Effector memory CD8-positive, alpha-beta T cell (primary cell): ENCODE data around the gene GJC1.

Experiments used
- ATAC-seq: fragments of 150-1000 bp; cut with Tn5 transposase; replicated peaks from 2 replicates; pipeline ENCODE4 v1.10.0; 2021; ENCODE audit warnings: mild to moderate bottlenecking, moderate library complexity
- DNase-seq, 3 experiments: peaks; one replicate each; pipeline ENCODE4 v3.0.0; 2021
- H3K27ac Mint-ChIP-seq, 2 donors: one replicate each; pipeline ENCODE4 v1.8.0; 2022; ENCODE audit warnings: mild to moderate bottlenecking in 2 of 2, mixed read lengths in 2 of 2, moderate library complexity in 2 of 2
- H3K27me3 Mint-ChIP-seq, 2 donors: one replicate each; pipeline ENCODE4 v1.8.0; 2022; ENCODE audit warnings: mixed read lengths in 2 of 2
- H3K36me3 Mint-ChIP-seq: one replicate; pipeline ENCODE4 v1.8.0; 2022; ENCODE audit warnings: mild to moderate bottlenecking, moderate library complexity, mixed read lengths; ENCODE audit not compliant: insufficient read depth
- H3K4me1 Mint-ChIP-seq, 2 donors: one replicate each; pipeline ENCODE4 v1.8.0; 2022; ENCODE audit warnings: low read depth in 2 of 2, mixed read lengths in 2 of 2
- H3K4me3 Mint-ChIP-seq, 2 donors: one replicate each; pipeline ENCODE4 v1.8.0; 2022; ENCODE audit warnings: mild to moderate bottlenecking in 2 of 2, mixed read lengths in 2 of 2, moderate library complexity in 2 of 2
- H3K9me3 Mint-ChIP-seq, 2 donors: one replicate each; pipeline ENCODE4 v1.8.0; 2022; ENCODE audit warnings: mixed read lengths in 2 of 2

GJC1 gene

DNA sequence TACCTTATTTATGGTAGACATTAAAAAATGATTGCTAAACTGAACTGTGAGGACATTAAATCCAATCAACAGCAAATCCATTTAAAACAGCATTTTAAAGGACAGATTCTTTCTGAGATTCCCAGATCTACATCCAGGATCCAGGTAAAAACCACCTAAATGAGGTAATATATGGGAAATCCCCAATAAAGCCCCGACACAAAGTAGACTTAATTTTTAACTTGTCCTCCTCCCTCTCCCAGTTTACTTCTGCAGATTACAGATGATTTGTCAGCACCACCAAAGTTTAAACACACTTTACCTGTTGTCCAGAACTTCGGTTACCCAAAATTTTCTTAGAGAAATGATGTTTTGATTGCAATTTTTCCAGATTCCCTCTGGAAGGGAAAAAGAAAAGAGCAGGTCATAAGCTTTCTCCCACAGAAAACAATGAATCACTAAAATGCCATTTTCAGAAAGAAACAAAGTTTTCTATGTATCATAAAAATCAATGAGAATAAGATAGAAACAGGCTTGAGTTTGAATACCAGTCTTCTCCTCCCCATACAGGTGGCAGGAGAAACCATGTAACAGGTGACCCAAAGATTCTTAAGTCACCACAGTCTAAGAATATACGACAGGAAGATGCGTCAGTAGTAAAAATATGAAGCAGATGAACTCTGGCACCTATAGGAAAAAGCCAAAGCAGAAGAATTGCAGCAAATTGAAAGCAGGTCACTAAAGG, 22.8 kb downstream of the GJC1 start:
- no peaks in the 10 kb centered on the region for H3K4me1 Mint-ChIP-seq
- peaks cover 26 to 49% of the 10 kb centered on the region in 2 donors for H3K27me3 Mint-ChIP-seq
- ATAC-seq (no peak), DNase-seq (no peak)
- H3K9me3 Mint-ChIP-seq: no peaks in the 10 kb centered on the region
- H3K36me3 Mint-ChIP-seq: no peaks in the 10 kb centered on the region
- no peak overlapping the region for H3K27ac Mint-ChIP-seq
- H3K4me3 Mint-ChIP-seq: no peak overlapping the region

DNA sequence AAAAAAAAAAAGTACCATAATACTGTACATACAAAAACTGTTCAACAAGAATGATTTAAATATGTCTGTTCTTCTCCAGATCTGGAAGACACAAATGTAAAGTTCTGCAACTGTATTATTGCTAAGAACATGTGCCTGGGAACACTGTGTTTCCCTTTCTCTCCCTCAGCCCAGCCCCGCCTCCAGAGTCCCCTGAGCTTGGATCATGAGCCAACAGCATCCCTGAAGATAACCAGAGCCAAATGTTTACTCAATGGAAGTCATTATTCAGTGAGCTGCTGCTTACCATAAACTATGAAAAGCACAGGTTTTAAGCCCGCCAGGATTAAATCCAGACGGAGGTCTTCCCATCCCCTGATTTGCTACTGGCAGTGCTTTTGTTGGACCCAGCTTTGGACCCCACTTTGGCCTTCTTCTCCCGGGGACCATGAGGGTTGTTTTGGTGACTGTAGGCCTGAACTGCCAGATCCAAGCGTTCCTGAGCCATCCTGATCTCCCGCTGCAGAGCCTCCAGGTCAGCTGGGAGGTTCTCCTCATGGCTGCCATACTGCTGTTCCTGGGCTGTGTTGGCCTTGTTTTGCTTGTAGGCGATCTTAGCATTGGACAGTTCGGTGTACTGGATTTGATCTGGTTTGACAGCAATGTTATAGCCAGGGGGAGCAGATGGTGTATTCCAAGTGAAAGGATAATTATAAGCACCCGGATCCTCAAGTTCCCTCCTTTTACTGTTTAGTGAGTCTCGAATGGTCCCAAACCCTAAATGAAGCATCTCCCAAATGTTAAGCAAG, 25.6 kb downstream of the GJC1 start:
- H3K27me3 Mint-ChIP-seq: peaks cover 26 to 39% of the 10 kb centered on the region in 2 donors
- DNase-seq (no peak), ATAC-seq (no peak)
- H3K27ac Mint-ChIP-seq: no peak overlapping the region
- H3K4me1 Mint-ChIP-seq: no peaks in the 10 kb centered on the region
- H3K4me3 Mint-ChIP-seq: no peak overlapping the region
- H3K36me3 Mint-ChIP-seq: no peaks in the 10 kb centered on the region
- H3K9me3 Mint-ChIP-seq: no peaks in the 10 kb centered on the region

DNA sequence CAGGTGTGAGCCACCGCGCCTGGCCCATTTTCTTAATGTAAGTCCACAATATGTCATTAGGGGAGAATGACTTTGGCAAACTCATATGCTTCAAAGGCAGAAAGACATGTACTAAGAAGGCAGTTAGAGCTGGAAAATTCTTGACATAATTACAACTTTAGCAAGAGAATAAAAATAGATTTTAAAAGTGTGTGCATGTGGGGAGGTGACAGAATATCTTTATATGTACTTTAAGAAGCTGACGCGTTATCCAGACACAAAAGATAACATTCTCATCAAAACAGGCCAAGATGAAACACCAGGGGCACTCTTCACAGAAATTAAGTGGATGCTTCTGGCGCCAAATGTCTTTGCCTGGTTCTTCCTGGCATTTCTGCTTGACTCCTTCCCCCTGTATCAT, 28.2 kb downstream of the GJC1 start:
- Mint-ChIP-seq H3K4me1 (no peaks in the 10 kb centered on the region), H3K4me3 (no peak overlapping the region), H3K27me3 (peaks cover 13 to 35% of the 10 kb centered on the region in 2 donors), H3K9me3 (no peaks in the 10 kb centered on the region), H3K36me3 (no peaks in the 10 kb centered on the region), H3K27ac (no peak overlapping the region)
- ATAC-seq (no peak), DNase-seq (no peak)

DNA sequence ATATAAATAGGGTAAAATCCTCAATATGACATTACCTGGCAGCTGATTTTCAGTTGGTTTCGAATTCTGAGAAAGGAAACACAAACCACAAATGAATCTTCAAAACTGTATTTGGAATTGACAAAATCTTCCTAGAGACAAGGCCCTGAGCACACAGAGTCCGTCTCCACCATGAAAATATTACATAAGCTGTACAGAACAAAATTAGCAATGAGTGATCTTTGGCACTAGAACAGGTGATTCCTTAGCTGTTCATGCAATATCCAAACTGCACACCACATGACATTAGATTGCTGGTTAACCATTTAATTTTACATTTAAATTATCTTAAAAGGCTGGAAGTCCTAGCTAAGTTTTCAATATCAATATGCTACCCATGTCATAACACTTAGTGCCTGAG, 31.7 kb downstream of the GJC1 start:
- H3K9me3 Mint-ChIP-seq: no peaks in the 10 kb centered on the region
- no peaks in the 10 kb centered on the region for H3K36me3 Mint-ChIP-seq
- no peak for DNase-seq
- ATAC-seq: no peak
- H3K4me3 Mint-ChIP-seq: no peak overlapping the region
- no peak overlapping the region for H3K27ac Mint-ChIP-seq
- peaks cover 0 to 39% of the 10 kb centered on the region in 2 donors for H3K27me3 Mint-ChIP-seq
- no peaks in the 10 kb centered on the region for H3K4me1 Mint-ChIP-seq

DNA sequence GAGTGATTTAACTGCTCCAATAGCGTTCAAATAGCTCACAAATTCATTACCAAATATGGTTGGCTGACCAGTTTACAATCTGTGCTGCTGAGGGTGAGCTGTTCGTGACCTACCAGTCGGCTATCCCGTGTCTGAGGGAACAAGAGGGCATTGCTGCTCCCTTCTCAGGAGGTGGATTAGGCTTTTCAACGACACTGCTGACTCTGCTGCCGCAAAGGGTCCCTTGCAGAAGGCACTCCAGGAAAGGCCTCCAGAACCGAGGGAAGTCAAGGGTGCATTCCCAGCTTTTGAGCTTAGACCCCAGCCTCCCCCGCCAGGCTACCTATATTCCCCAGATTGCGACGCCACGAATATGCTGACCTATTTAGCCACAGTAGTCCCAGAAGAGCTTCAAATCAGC, 32.3 kb downstream of the GJC1 start:
- no peaks in the 10 kb centered on the region for H3K4me1 Mint-ChIP-seq
- H3K4me3 Mint-ChIP-seq: no peak overlapping the region
- H3K27ac Mint-ChIP-seq: no peak overlapping the region
- H3K27me3 Mint-ChIP-seq: peaks cover 0 to 39% of the 10 kb centered on the region in 2 donors
- ATAC-seq: no peak
- DNase-seq: no peak
- H3K36me3 Mint-ChIP-seq: no peaks in the 10 kb centered on the region
- H3K9me3 Mint-ChIP-seq: no peaks in the 10 kb centered on the region

DNA sequence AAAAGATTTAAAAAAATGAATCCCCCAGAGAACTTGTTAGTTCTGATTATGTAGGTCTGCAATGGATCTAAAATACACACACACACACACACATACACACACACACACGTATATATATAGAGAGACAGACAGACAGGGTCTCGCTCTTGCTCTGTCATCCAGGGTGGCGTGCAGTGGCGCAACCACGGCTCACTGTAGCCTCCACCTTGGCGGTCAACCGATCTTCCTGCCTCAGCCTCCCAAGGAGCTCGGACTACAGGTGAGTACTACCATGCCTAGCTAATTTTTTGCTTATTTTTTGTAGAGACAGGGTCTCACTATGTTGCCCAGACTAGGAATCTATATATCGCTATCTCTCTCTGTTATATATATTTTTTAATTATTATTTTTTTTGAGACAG, 33.4 kb downstream of the GJC1 start:
- H3K27me3 Mint-ChIP-seq: peaks cover 0 to 39% of the 10 kb centered on the region in 2 donors
- no peak overlapping the region for H3K27ac Mint-ChIP-seq
- ATAC-seq (no peak), DNase-seq (no peak)
- no peak overlapping the region for H3K4me3 Mint-ChIP-seq
- H3K4me1 Mint-ChIP-seq: no peaks in the 10 kb centered on the region
- H3K36me3 Mint-ChIP-seq: no peaks in the 10 kb centered on the region
- H3K9me3 Mint-ChIP-seq: no peaks in the 10 kb centered on the region

DNA sequence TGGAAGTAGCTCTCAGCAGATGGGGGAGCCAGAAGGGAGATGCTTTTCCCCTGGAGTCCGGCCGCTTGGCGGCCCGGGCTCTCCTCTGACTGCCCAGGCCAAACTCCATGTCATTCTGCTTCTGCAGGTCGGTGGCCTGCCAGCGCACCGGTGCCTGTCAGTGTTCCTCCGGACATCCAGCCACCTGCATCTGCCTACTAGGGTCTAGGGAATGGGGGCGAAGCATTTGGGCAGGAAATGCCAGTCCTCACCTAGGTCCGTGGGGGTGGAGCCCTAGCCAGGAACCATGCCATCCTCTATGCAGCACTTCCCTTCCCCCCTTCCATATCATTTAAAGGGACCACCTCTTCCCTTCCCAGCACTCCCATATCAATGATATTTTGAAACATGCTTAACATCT, 34.2 kb downstream of the GJC1 start:
- H3K4me1 Mint-ChIP-seq: no peaks in the 10 kb centered on the region
- no peak for DNase-seq
- peaks cover 0 to 39% of the 10 kb centered on the region in 2 donors for H3K27me3 Mint-ChIP-seq
- H3K27ac Mint-ChIP-seq: no peak overlapping the region
- H3K9me3 Mint-ChIP-seq: no peaks in the 10 kb centered on the region
- H3K36me3 Mint-ChIP-seq: no peaks in the 10 kb centered on the region
- H3K4me3 Mint-ChIP-seq: no peak overlapping the region
- ATAC-seq: no peak

DNA sequence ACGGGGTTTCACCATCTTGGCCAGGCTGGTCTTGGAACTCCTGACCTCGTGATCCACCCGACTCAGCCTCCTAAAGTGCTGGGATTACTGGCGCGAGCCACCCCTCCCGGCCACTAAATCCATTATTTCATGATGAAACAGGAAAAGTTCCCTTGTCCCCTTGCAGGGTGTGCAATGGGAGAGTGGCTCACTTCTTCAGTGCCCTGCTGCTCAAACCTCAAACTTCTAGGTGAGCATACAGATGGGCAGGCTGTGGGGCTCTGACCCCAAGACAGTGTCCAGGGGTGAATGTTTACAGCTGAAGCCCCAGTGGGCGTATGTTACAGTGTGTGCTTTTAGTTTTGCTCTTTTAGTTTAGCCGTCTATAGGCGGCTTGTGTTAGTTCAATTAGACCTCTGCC, 34.7 kb downstream of the GJC1 start:
- Mint-ChIP-seq H3K27me3 (peaks cover 0 to 39% of the 10 kb centered on the region in 2 donors), H3K4me3 (no peak overlapping the region), H3K9me3 (no peaks in the 10 kb centered on the region), H3K36me3 (no peaks in the 10 kb centered on the region), H3K27ac (no peak overlapping the region), H3K4me1 (no peaks in the 10 kb centered on the region)
- DNase-seq (no peak), ATAC-seq (no peak)

DNA sequence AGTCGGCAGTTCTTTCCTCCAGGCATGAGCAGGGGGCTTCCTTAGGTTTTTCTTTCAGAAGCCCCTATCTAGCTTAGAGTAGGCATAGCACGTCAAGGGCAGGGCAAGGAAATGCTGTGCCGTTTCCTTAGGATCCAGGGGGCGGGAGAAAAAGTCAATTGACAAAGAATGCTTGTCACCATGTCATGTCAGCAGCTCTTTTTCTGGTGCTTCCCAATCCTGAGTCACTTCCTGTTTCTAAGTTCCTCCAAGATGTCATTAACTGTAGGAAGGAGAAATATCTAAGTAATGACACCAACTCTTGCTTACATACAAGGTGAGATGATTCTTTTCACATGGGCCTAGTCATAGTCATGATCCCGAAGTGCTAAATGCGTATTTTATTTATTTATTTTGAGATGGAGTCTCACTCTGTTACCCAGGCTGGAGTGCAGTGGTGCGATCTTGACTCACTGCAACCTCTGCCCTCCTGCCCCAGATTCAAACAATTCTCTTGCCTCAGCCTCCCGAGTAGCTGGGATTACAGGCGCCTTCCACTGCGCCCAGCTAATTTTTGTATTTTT, 35.2 kb downstream of the GJC1 start:
- Mint-ChIP-seq H3K27me3 (peaks cover 0 to 39% of the 10 kb centered on the region in 2 donors), H3K36me3 (no peaks in the 10 kb centered on the region), H3K9me3 (no peaks in the 10 kb centered on the region), H3K4me3 (no peak overlapping the region), H3K27ac (no peak overlapping the region), H3K4me1 (no peaks in the 10 kb centered on the region)
- DNase-seq (no peak), ATAC-seq (no peak)

DNA sequence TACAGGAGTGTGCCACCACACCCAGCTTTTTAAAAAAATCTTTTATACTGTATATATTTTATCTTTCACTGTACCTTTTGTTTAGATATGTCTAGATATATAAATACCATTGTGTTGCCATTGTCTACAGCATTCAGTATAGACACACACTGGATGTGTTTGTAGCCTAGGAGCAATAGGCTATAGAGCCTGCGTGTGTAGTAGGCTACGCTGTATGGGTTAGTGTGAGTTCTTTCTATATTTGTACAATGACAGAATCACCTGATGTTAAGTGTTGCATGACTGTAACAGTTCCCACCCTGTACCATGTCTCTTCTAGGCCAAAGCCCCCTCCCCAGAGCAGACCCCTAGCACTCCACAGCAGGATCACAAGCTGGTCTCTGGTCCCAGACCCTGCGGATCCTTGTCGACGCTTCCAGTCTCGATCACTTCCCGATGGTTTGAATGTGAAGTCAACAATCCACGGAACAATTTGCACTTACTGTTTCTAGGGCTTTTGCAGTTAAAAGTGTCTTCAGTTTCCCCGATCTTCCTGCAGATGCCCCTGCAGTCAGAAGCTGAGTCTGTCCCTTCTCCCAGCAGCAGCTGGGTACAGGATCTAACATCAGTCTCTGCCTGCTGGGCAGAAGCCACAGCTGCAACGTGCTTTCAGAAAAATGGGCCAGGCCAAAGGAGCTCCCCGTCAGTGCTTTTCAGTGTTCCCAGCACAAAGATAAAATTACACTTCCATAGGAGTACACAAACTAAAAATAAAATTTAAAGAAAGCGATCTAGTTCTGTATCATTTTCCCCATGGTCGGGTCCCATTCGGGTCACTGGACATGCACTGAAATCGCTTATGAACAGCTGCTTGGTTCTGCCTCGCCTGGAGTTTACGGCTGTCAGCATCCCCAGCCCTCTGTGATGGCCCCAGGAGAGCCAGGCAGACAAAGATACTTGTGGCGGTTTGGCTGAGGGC, 35.9 kb downstream of the GJC1 start:
- DNase-seq (no peak), ATAC-seq (no peak)
- Mint-ChIP-seq H3K27ac (no peak overlapping the region), H3K36me3 (no peaks in the 10 kb centered on the region), H3K9me3 (no peaks in the 10 kb centered on the region), H3K27me3 (peaks cover 0 to 39% of the 10 kb centered on the region in 2 donors), H3K4me3 (no peak overlapping the region), H3K4me1 (no peaks in the 10 kb centered on the region)

DNA sequence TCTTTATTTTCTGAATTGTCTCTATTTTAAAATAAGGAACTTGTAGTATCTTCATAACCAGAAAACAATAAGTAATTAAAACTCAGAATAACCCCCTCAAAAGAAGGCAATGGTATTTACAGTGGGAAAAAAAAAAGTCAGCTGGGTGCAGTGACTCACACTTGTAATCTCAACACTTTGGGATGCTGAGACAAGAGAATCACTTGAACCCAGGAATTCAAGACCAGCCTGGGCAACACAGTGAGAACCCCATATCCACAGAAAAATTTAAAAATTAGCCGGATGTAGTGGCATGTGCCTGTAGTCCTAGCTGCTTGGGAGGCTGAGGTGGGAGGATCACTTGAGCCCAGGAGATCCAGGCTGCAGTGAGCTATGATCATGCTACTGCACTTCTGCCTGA, 37.8 kb downstream of the GJC1 start:
- DNase-seq (no peak), ATAC-seq (no peak)
- Mint-ChIP-seq H3K27me3 (peaks cover 2 to 39% of the 10 kb centered on the region in 2 donors), H3K27ac (no peak overlapping the region), H3K4me3 (no peak overlapping the region), H3K9me3 (no peaks in the 10 kb centered on the region), H3K4me1 (no peaks in the 10 kb centered on the region), H3K36me3 (no peaks in the 10 kb centered on the region)

DNA sequence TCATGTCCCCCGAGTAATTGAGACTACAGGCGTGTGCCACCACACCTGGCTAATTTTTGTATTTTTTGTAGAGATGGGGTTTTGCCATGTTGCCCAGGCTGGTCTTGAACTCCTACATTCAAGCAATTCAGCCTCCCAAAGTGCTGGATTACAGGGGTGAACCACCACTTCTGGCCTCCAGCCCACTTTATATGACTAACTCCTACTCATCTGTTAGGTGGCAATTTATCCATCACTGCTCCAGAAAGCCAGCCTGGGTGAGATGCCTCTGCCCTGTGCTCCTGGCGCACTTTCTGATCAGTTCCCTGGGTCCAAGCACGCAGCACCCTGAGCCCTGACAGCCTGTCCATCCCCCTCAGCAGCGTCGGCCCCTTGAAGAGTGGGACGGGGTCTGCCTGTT, 41.9 kb downstream of the GJC1 start:
- no peak overlapping the region for H3K4me3 Mint-ChIP-seq
- no peak for ATAC-seq
- no peak overlapping the region for H3K27ac Mint-ChIP-seq
- DNase-seq: no peak
- no peaks in the 10 kb centered on the region for H3K36me3 Mint-ChIP-seq
- H3K4me1 Mint-ChIP-seq: no peaks in the 10 kb centered on the region
- peaks cover 5 to 19% of the 10 kb centered on the region in 2 donors for H3K27me3 Mint-ChIP-seq
- no peaks in the 10 kb centered on the region for H3K9me3 Mint-ChIP-seq

DNA sequence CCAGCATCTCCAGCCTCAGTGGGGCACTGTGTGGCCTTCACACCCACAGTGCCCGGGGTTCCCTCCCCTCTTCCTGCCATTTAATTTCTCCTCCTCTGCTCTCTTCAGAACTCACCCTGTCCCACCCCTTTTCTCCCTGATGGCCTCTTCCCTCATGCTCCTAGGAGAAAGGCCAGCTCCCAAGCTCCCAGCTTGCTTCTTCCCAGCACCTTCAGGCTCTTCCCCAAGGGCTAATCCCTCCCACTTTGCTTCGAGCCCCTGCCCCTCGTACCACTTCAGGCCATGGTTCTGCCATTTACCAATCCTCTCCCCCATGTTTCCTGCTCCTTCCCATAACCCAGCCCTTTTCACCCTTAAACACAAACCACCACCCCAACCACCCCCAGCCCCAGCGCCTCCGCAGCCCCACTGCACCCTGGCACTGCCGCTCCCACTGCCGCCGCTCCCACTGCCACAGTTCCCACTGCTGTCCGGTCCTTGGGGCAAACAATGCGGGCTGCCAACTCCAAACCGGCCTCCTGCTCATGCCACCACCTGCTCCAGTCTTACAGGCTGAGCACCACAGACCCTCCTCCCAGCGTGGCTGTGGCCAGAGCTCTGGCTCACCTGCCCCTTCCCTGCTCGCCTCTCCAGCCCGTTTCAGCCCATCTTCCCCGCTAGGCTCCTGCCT, 42.7 kb downstream of the GJC1 start:
- no peak for ATAC-seq
- Mint-ChIP-seq H3K4me1 (no peaks in the 10 kb centered on the region), H3K9me3 (no peaks in the 10 kb centered on the region), H3K27ac (no peak overlapping the region), H3K27me3 (peaks cover 5 to 19% of the 10 kb centered on the region in 2 donors), H3K4me3 (no peak overlapping the region), H3K36me3 (no peaks in the 10 kb centered on the region)
- no peak for DNase-seq
